GM20000 (cell line): ENCODE results near the gene WNT3.
"Not testable (repeated sequence)": the region's sequence is repeated elsewhere in the genome, so short reads cannot be mapped to it uniquely, and the experiment has no call there.

Experiments used
- DNase-seq: peaks from one replicate; pipeline ENCODE4 v3.0.0; 2012; ENCODE audit warnings: low spot score
- TF ChIP-seq, protein P1 (sequence below): IDR thresholded peaks from 2 replicates; pipeline ENCODE4 v1.5.1; 2012; ENCODE audit warnings: mild to moderate bottlenecking, control low read depth; ENCODE audit errors: extremely low read depth, missing control alignments

The WNT3 gene

DNA sequence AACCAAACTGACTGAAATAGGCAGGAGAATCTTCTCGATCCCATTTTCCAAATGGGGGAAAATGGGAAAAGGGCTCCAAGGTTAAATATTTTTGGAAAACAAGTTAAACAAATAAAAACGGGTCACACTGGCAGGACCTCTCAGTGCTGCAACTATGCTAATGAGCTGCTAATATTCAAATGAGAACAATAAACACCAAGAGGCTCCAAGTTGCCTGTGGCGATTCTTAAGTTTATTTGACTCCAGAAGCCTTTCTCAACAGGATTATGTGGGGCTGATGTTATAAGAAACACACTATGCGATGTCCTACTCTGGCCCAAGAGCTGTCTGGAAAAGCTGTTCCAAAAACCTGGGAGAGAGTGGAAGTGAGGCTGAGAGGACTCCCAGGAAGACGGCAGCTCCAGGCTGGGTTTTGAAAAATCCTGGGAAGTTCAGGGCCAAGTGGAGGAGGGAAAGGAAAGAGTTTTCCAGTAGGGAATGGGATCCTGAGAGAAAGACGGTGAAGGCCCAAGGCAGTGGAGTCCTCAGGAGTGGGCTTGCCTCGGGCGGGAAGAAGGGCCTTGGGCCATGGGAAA is 21.4 kb downstream of the WNT3 start:
- TF ChIP-seq, protein P1, sequence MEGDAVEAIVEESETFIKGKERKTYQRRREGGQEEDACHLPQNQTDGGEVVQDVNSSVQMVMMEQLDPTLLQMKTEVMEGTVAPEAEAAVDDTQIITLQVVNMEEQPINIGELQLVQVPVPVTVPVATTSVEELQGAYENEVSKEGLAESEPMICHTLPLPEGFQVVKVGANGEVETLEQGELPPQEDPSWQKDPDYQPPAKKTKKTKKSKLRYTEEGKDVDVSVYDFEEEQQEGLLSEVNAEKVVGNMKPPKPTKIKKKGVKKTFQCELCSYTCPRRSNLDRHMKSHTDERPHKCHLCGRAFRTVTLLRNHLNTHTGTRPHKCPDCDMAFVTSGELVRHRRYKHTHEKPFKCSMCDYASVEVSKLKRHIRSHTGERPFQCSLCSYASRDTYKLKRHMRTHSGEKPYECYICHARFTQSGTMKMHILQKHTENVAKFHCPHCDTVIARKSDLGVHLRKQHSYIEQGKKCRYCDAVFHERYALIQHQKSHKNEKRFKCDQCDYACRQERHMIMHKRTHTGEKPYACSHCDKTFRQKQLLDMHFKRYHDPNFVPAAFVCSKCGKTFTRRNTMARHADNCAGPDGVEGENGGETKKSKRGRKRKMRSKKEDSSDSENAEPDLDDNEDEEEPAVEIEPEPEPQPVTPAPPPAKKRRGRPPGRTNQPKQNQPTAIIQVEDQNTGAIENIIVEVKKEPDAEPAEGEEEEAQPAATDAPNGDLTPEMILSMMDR: no peak

DNA sequence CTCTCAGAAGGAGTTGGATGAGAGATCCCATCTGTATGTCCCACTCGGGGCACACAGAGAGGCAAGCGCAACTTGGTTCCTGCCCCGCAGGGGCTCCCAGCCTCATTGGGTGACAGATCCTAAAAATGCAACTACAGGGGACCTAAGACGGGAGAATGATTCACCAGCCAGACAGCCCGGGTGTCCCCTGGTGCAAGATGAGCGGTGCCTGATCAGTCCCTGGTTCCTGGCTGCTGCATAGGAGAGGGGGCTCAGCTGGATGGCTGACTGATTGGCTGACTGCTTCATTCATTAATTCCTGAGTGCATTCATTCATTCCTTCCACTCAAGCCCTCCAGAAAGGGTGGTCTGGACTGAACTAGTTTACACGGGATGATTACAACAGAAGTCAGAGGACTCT is 22.0 kb downstream of the WNT3 start:
- no peak for DNase-seq
- TF ChIP-seq, protein P1: no peak

More for the DNA sequence above, 21.4 kb downstream of the WNT3 start:
- DNase-seq: no peak

DNA sequence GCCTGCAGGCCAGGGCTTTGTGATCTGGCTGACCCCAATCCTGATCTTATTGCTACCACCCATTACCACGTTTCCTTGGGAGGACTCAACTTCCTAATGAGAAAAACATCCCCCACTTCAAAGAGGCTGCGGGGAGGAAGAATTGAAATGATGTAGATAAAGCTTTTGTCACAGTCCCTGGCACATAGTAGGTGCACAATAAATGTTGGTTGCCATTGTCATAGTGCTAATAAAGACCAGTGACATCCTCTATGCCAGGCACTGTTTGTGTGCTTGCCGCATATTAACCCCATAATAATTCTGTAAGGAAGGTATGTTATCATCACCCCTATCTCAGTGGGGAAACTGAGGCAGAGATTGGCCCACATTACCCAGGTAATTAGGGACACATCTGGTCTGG is 22.4 kb downstream of the WNT3 start:
- TF ChIP-seq, protein P1: no peak
- no peak for DNase-seq

DNA sequence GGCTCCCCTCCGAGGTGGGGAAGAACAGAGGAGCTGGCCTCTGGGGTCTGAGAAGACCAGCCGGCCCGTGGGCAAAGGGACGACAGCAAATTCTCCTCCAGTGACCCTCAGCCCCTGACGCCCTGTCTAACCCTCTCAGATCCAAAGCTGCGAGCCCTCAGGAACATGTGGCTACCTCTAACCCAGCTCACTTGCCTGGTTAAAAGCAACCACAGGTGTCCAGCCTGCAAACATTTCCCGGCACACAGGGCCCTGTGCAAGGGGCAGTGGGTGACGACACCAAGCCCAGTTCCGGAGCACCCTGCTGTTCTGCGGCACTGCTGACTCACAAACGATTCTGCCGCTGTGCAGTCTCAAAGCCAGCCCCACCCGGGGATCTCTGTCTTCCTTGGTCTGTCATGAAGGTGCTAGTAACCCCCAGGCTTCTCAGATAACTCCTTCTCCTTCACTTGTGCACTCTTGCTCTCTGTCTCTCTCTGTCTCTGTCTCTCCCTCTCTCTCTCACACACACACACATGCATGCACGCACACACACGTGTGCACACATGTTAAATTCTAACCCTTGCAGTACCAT is 23.0 kb downstream of the WNT3 start:
- no peak for DNase-seq

DNA sequence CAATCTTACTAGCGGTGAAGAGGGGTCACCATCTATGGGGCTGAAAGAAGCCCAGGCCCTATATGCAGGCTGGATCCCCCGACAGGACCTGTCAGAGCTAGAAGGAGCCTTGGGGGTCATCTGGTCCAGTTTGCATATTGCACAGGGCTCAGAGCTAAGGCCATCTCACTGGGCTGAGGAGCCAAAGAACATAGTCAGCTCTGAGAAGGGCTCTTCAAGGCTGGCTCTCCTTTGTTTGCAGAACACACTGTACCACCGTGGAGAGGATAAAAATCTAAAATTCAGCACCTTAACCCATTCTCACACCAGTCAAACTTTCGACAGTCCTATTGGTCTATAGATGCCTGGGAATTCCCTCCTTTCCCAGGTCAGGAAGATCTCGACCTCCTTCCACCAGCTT is 24.2 kb downstream of the WNT3 start:
- TF ChIP-seq, protein P1: no peak
- DNase-seq: no peak

More for the DNA sequence above, 23.0 kb downstream of the WNT3 start:
- TF ChIP-seq, protein P1: no peak

DNA sequence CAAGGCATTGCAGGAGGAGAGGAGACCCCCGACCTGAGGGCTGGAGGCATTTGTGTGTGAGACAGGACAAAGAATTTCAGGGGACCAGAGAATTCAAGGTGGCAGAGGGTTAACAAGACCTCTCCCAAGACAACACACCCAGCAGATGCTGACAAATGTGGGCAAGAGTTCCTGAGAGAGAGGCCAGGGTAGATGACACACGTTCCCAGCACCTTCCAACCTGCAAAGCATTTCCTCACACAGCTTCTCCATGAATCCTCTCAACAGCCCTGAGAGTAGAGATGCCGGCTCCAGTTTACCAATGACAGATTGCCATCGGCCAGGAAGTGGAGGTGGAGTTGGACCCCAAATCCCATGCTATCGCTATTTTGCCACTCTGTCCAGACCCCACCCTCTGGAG is 25.0 kb downstream of the WNT3 start:
- DNase-seq: no peak
- TF ChIP-seq, protein P1: no peak

DNA sequence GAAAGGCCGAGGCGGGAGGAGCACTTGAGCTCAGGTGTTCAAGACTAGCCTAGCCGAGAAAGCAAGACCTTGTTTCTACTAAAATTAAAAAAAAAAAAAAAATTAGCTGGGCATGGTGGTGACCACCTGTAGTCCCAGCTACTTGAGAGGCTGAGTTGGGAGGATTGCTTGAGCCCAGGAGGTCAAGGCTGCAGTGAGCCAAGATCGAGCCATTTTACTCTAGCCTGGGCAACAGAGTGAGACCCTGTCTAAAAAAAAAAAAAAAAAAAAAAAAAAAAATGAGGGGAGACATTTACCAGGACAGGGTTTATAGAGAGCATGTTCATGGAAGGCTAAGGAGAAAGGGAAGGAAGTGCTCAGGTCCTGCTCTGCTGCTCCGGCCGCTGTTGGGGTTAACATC is 25.5 kb downstream of the WNT3 start:
- not testable (repeated sequence) for DNase-seq

DNA sequence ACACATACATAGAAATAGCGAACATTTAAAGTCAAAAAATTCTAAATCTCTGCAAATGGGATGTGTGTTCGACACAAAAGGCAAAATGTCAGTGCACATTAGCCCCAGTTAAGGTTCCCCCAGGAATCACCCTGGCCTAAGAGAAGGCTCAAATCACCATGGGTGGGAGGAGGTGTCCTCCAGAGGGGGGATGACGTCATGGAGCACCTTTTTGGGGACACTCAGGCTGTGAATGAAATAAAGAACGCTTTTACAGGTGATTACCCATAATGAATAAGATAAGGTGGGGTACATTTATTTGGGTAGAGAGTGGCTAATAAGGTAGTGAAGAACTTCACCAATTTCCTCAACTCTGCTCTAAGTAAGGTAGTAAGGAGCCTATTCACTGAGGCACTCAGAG is 26.4 kb downstream of the WNT3 start:
- TF ChIP-seq, protein P1: no peak

More for the DNA sequence above, 26.4 kb downstream of the WNT3 start:
- no peak for DNase-seq
